ENCODE data around the gene MAP3K3.

Gene MAP3K3

DNA sequence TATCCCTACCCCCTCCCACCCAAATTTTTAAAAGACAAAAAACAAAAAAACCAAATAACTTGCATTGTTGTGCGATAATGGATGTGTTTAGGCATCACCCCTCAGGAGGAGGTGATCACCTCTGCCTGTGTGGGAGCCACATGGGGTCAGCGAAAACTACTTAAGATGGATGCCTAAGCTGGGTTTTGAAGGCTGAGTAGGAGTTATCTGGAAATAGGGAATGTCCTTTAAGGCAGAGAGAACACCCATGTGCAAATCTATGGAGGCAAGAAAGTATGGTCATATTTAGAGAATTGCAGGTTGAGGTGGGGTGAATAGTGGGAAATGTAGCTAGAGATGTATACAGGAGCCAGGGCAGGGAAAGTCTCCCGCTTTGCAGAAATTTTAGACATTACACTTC, 27.1 kb upstream of the MAP3K3 start:
- Histone ChIP-seq H3K4me3 (ENCODE audit: low read length, poor library complexity, severe bottlenecking) (no peak overlapping the region), H3K9me3 (ENCODE audit: insufficient read depth, low read depth, low read length) (no peaks in the 10 kb centered on the region), H3K36me3 (ENCODE audit: insufficient read depth, low read length) (peaks cover 30% of the 10 kb centered on the region; the same call in 1 of the 2 replicates), H3K4me2 (ENCODE audit: low read depth, low read length, poor library complexity, severe bottlenecking) (no peak overlapping the region), H3F3A (ENCODE audit: low read depth) (peaks cover 4% of the 10 kb centered on the region; the same call in 1 of the 2 replicates), H2AFZ (ENCODE audit: low read length) (no peak overlapping the region), H3K27me3 (ENCODE audit: insufficient read depth, low read length, poor library complexity, severe bottlenecking) (no peaks in the 10 kb centered on the region), H3K9me2 (replicated peaks; ENCODE audit: low read depth, low read length) (no peaks in the 10 kb centered on the region), H3K79me2 (ENCODE audit: insufficient read depth, low read length) (no peaks in the 10 kb centered on the region), H4K20me1 (ENCODE audit: insufficient read depth, low read length, poor library complexity, severe bottlenecking) (no peaks in the 10 kb centered on the region), H3K9ac (ENCODE audit: low read depth, low read length, poor library complexity, severe bottlenecking) (no peak overlapping the region), H3K4me1 (ENCODE audit: insufficient read depth, low read length, poor library complexity, severe bottlenecking) (peaks cover 4% of the 10 kb centered on the region)
- TF ChIP-seq, protein P1, sequence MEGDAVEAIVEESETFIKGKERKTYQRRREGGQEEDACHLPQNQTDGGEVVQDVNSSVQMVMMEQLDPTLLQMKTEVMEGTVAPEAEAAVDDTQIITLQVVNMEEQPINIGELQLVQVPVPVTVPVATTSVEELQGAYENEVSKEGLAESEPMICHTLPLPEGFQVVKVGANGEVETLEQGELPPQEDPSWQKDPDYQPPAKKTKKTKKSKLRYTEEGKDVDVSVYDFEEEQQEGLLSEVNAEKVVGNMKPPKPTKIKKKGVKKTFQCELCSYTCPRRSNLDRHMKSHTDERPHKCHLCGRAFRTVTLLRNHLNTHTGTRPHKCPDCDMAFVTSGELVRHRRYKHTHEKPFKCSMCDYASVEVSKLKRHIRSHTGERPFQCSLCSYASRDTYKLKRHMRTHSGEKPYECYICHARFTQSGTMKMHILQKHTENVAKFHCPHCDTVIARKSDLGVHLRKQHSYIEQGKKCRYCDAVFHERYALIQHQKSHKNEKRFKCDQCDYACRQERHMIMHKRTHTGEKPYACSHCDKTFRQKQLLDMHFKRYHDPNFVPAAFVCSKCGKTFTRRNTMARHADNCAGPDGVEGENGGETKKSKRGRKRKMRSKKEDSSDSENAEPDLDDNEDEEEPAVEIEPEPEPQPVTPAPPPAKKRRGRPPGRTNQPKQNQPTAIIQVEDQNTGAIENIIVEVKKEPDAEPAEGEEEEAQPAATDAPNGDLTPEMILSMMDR (conservative IDR thresholded peaks at IDR 0.05; ENCODE audit: low read length), result no peak
- TF ChIP-seq EZH2phosphoT487 (IDR thresholded peaks at IDR 0.05; ENCODE audit: borderline replicate concordance), result no peak

DNA sequence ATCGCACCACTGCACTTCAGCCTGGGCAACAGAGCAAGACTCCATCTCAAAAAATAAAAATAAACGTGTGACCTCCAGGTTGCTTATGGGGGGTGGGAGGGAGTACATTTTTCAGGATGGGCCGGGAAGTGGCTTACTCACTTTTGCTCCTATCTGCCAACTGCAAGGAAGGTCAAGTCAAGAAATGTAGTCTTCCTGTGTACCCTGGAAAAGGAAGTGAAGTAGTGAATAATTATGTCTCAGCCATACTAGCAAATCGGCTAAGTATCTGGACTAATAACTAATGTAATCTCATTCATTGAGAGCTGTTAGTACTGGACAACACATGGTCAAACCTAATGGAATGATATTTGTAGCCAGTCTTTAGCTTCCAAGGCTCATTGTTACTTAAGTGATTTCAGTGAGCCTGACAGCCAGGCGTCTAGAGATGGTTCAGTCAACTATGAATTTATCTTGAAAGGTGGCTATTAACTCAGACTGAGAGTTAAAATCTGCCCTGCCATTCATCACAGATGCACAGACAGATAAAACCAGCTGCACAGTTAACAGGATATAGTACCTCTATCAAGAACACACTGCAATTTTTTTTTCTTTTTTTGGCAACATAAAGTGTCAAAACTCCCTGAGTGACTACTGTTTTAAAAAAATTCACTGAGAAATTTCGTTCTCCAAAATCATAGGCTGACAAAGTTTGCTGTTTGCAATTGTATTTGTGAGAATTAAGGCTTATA, 25.2 kb upstream of the MAP3K3 start:
- Histone ChIP-seq H3K9ac (ENCODE audit: low read depth, low read length, poor library complexity, severe bottlenecking) (no peak overlapping the region), H3F3A (ENCODE audit: low read depth) (peaks cover 4% of the 10 kb centered on the region; the same call in 1 of the 2 replicates), H3K9me2 (replicated peaks; ENCODE audit: low read depth, low read length) (no peaks in the 10 kb centered on the region), H3K9me3 (ENCODE audit: insufficient read depth, low read depth, low read length) (no peaks in the 10 kb centered on the region), H3K4me2 (ENCODE audit: low read depth, low read length, poor library complexity, severe bottlenecking) (no peak overlapping the region), H3K4me3 (ENCODE audit: low read length, poor library complexity, severe bottlenecking) (no peak overlapping the region), H3K79me2 (ENCODE audit: insufficient read depth, low read length) (peaks cover 13% of the 10 kb centered on the region), H3K36me3 (ENCODE audit: insufficient read depth, low read length) (peaks cover 11% of the 10 kb centered on the region; the same call in 1 of the 2 replicates), H3K4me1 (ENCODE audit: insufficient read depth, low read length, poor library complexity, severe bottlenecking) (peaks cover 16% of the 10 kb centered on the region), H4K20me1 (ENCODE audit: insufficient read depth, low read length, poor library complexity, severe bottlenecking) (no peaks in the 10 kb centered on the region), H3K27me3 (ENCODE audit: insufficient read depth, low read length, poor library complexity, severe bottlenecking) (no peaks in the 10 kb centered on the region), H2AFZ (ENCODE audit: low read length) (no peak overlapping the region)
- TF ChIP-seq, protein P1 (conservative IDR thresholded peaks at IDR 0.05; ENCODE audit: low read length), result no peak
- no peak for TF ChIP-seq EZH2phosphoT487 (IDR thresholded peaks at IDR 0.05; ENCODE audit: borderline replicate concordance)

DNA sequence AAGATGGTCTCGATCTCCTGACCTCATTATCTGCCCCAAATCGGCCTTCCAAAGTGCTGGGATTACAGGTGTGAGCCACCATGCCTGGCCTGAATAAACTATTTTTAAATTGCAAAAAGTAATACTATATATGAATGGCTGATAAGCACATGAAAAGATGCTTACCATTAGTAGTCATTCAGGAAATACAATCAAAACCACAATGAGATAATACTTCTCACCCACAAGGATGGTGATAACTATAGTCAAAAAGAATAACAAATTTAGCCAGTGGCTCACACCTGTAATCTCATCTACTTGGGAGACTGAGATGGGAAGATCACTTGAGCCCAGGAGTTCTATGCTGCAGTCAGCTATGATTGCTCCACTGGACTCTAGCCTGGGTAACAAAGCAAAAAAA, 23.9 kb upstream of the MAP3K3 start:
- Histone ChIP-seq H3K36me3 (ENCODE audit: insufficient read depth, low read length) (peaks cover 5% of the 10 kb centered on the region; the same call in 1 of the 2 replicates), H3K79me2 (ENCODE audit: insufficient read depth, low read length) (peaks cover 14% of the 10 kb centered on the region), H3K4me2 (ENCODE audit: low read depth, low read length, poor library complexity, severe bottlenecking) (no peak overlapping the region), H3K9me2 (replicated peaks; ENCODE audit: low read depth, low read length) (no peaks in the 10 kb centered on the region), H3K4me3 (ENCODE audit: low read length, poor library complexity, severe bottlenecking) (no peak overlapping the region), H4K20me1 (ENCODE audit: insufficient read depth, low read length, poor library complexity, severe bottlenecking) (no peaks in the 10 kb centered on the region), H3K9ac (ENCODE audit: low read depth, low read length, poor library complexity, severe bottlenecking) (no peak overlapping the region), H3F3A (ENCODE audit: low read depth) (peaks cover 4% of the 10 kb centered on the region; the same call in 1 of the 2 replicates), H3K27me3 (ENCODE audit: insufficient read depth, low read length, poor library complexity, severe bottlenecking) (no peaks in the 10 kb centered on the region), H3K9me3 (ENCODE audit: insufficient read depth, low read depth, low read length) (no peaks in the 10 kb centered on the region), H3K4me1 (ENCODE audit: insufficient read depth, low read length, poor library complexity, severe bottlenecking) (peaks cover 18% of the 10 kb centered on the region), H2AFZ (ENCODE audit: low read length) (no peak overlapping the region)
- TF ChIP-seq, protein P1 (conservative IDR thresholded peaks at IDR 0.05; ENCODE audit: low read length), result no peak
- no peak for TF ChIP-seq EZH2phosphoT487 (IDR thresholded peaks at IDR 0.05; ENCODE audit: borderline replicate concordance)

All from Loucy (cell line).